ENCODE results near the gene LY6G6D. TPM values are rescaled to one million over a fixed set of nuclear protein-coding genes. Genes with fewer than 3 reads are reported as not detected.

The LY6G6D gene
- total RNA-seq, 1 donor from 2014 or later, result not detected

- Mint-ChIP-seq H3K4me1 (ENCODE audit: unreplicated experiment) (peaks cover 25% of the 10 kb centered on the region), H3K36me3 (ENCODE audit: unreplicated experiment) (no peaks in the 10 kb centered on the region), H3K27ac (ENCODE audit: unreplicated experiment) (no peak overlapping the region), H3K4me3 (ENCODE audit: unreplicated experiment) (no peak overlapping the region), H3K27me3 (ENCODE audit: unreplicated experiment) (no peaks in the 10 kb centered on the region), H3K9me3 (ENCODE audit: unreplicated experiment) (no peaks in the 10 kb centered on the region)
- DNase-seq (ENCODE audit: extremely low spot score, unreplicated experiment), result no peak
- TF ChIP-seq CTCF (IDR thresholded peaks at IDR 0.05), result no peak
Measured at GRCh38 chr6:31742894-31743293, 27.7 kb downstream of the LY6G6D start.

- Mint-ChIP-seq H3K9me3 (ENCODE audit: unreplicated experiment) (no peaks in the 10 kb centered on the region), H3K36me3 (ENCODE audit: unreplicated experiment) (no peaks in the 10 kb centered on the region), H3K27ac (ENCODE audit: unreplicated experiment) (no peak overlapping the region), H3K4me3 (ENCODE audit: unreplicated experiment) (no peak overlapping the region), H3K27me3 (ENCODE audit: unreplicated experiment) (no peaks in the 10 kb centered on the region), H3K4me1 (ENCODE audit: unreplicated experiment) (peaks cover 12% of the 10 kb centered on the region)
- DNase-seq (ENCODE audit: extremely low spot score, unreplicated experiment), result no peak
- no peak for TF ChIP-seq CTCF (IDR thresholded peaks at IDR 0.05)
Measured at GRCh38 chr6:31744422-31744821, 29.3 kb downstream of the LY6G6D start.

GRCh38 chr6:31749301-31750036 lies 34.3 kb downstream of the LY6G6D start:
- Mint-ChIP-seq H3K27me3 (ENCODE audit: unreplicated experiment) (no peaks in the 10 kb centered on the region), H3K36me3 (ENCODE audit: unreplicated experiment) (no peaks in the 10 kb centered on the region), H3K4me1 (ENCODE audit: unreplicated experiment) (peaks cover 7% of the 10 kb centered on the region), H3K27ac (ENCODE audit: unreplicated experiment) (no peak overlapping the region), H3K4me3 (ENCODE audit: unreplicated experiment) (no peak overlapping the region), H3K9me3 (ENCODE audit: unreplicated experiment) (no peaks in the 10 kb centered on the region)
- DNase-seq (ENCODE audit: extremely low spot score, unreplicated experiment), result no peak
- no peak for TF ChIP-seq CTCF (IDR thresholded peaks at IDR 0.05)

- Mint-ChIP-seq H3K36me3 (ENCODE audit: unreplicated experiment) (no peaks in the 10 kb centered on the region), H3K27ac (ENCODE audit: unreplicated experiment) (no peak overlapping the region), H3K4me1 (ENCODE audit: unreplicated experiment) (peaks cover 7% of the 10 kb centered on the region), H3K4me3 (ENCODE audit: unreplicated experiment) (no peak overlapping the region), H3K9me3 (ENCODE audit: unreplicated experiment) (no peaks in the 10 kb centered on the region), H3K27me3 (ENCODE audit: unreplicated experiment) (no peaks in the 10 kb centered on the region)
- no peak for DNase-seq (ENCODE audit: extremely low spot score, unreplicated experiment)
- no peak for TF ChIP-seq CTCF (IDR thresholded peaks at IDR 0.05)
Measured at GRCh38 chr6:31750411-31751022, 35.4 kb downstream of the LY6G6D start.

- DNase-seq (ENCODE audit: extremely low spot score, unreplicated experiment), result no peak
- no peak for TF ChIP-seq CTCF (IDR thresholded peaks at IDR 0.05)
- Mint-ChIP-seq H3K4me3 (ENCODE audit: unreplicated experiment) (no peak overlapping the region), H3K36me3 (ENCODE audit: unreplicated experiment) (no peaks in the 10 kb centered on the region), H3K4me1 (ENCODE audit: unreplicated experiment) (peaks cover 4% of the 10 kb centered on the region), H3K27ac (ENCODE audit: unreplicated experiment) (no peak overlapping the region), H3K9me3 (ENCODE audit: unreplicated experiment) (no peaks in the 10 kb centered on the region), H3K27me3 (ENCODE audit: unreplicated experiment) (no peaks in the 10 kb centered on the region)
Measured at GRCh38 chr6:31752739-31753319, 37.7 kb downstream of the LY6G6D start.
